ENCODE results near the gene RMND5B.

RMND5B gene

GRCh38 chr5:178106556-178107239 lies 24.1 kb upstream of the RMND5B start:
- no peak for DNase-seq (ENCODE audit: low read depth, low spot score)
- H3K4me3 ChIP-seq (ENCODE audit: low read depth, low read length) = no peak overlapping the region
- TF ChIP-seq CTCF (IDR thresholded peaks at IDR 0.05; ENCODE audit: low read depth, low read length) = no peak
- in situ Hi-C loops (cut with HindIII; ENCODE audit: low sequenced_read_pairs) = no loop called here

- DNase-seq (ENCODE audit: low read depth, low spot score) = no peak
- no peak for TF ChIP-seq CTCF (IDR thresholded peaks at IDR 0.05; ENCODE audit: low read depth, low read length)
- in situ Hi-C loops (cut with HindIII; ENCODE audit: low sequenced_read_pairs) = no loop called here
- H3K4me3 ChIP-seq (ENCODE audit: low read depth, low read length) = no peak overlapping the region
These were observed 23.0 kb upstream of the RMND5B start for GRCh38 chr5:178107756-178108310.

- no peak for TF ChIP-seq CTCF (IDR thresholded peaks at IDR 0.05; ENCODE audit: low read depth, low read length)
- DNase-seq (ENCODE audit: low read depth, low spot score) = no peak
- in situ Hi-C loops (cut with HindIII; ENCODE audit: low sequenced_read_pairs) = no loop called here
- no peak overlapping the region for H3K4me3 ChIP-seq (ENCODE audit: low read depth, low read length)
These were observed 22.4 kb upstream of the RMND5B start for GRCh38 chr5:178108446-178108845.

GRCh38 chr5:178108966-178109365 lies 21.8 kb upstream of the RMND5B start:
- DNase-seq (ENCODE audit: low read depth, low spot score) = no peak
- TF ChIP-seq CTCF (IDR thresholded peaks at IDR 0.05; ENCODE audit: low read depth, low read length) = no peak
- in situ Hi-C loops (cut with HindIII; ENCODE audit: low sequenced_read_pairs) = no loop called here
- H3K4me3 ChIP-seq (ENCODE audit: low read depth, low read length) = no peak overlapping the region

GRCh38 chr5:178110511-178110910 lies 20.3 kb upstream of the RMND5B start:
- DNase-seq (ENCODE audit: low read depth, low spot score) = no peak
- TF ChIP-seq CTCF (IDR thresholded peaks at IDR 0.05; ENCODE audit: low read depth, low read length) = no peak
- in situ Hi-C loops (cut with HindIII; ENCODE audit: low sequenced_read_pairs) = no loop called here
- H3K4me3 ChIP-seq (ENCODE audit: low read depth, low read length) = no peak overlapping the region

GRCh38 chr5:178111925-178112324 lies 18.9 kb upstream of the RMND5B start:
- no peak for DNase-seq (ENCODE audit: low read depth, low spot score)
- no peak overlapping the region for H3K4me3 ChIP-seq (ENCODE audit: low read depth, low read length)
- TF ChIP-seq CTCF (IDR thresholded peaks at IDR 0.05; ENCODE audit: low read depth, low read length) = no peak
- in situ Hi-C loops (cut with HindIII; ENCODE audit: low sequenced_read_pairs) = no loop called here

Measured in astrocyte of the spinal cord (primary cell).